Measurements from ENCODE around the gene OPA1.

The OPA1 gene

DNA sequence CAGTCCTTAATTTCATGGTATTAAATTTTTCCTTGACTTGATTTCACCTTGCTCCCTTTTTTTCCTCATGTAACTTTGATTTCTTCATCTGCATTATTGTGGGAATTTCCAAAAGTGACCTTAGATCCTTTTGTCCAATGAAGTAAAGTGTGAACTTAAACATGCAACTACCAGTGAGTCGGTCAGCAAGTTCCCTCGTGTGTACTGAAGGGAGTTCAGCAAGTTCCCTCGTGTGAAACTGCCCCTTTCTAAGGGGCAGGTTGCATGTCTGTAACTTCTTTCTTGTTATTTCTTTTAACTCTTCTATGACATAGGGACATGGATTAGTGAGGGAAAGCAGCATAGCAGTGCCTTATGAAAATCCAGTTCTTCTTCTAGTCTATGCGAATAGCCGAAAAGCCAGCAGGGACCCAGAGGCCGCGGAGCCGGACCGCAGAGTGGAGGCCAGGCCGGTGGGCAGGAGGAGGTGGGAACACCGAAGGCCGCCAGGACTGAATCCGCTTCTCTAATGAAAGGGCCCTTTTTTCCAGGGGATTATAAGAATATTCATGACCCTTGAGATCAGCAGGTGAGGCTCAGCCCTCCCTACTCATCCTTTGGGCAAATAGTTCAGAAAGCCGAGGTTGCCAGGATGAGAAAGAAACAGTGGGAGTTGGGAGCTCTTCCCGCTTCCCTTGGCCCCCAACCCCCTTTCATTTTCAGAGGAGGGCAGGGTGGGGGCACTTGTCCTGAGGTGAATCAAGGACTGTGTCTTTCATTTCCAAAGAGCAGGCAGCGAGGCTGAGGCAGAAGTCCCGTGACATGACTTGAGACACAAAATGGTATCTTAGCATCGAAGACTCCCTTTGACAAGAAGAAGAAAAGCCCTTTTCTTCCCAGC lies 117.5 kb downstream of the OPA1 start:
- no peak for DNase-seq (ENCODE audit: low read depth)

DNA sequence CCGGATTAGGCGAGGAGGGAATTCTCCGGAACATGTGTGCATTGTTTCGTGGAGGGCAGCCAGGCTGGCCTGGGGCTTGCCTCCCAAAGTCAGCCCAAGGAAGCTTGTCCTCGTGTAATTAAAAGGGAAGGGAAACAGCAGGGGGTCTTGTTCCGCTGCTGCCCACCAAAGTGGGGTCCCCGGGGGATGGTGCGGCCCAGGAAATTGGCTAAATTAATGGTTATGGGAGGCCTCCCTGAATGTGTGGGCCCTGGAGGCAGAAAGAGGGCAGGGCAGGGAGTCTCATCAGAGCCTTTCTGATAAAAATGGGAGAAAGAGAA lies 118.1 kb downstream of the OPA1 start:
- DNase-seq (ENCODE audit: low read depth): no peak

DNA sequence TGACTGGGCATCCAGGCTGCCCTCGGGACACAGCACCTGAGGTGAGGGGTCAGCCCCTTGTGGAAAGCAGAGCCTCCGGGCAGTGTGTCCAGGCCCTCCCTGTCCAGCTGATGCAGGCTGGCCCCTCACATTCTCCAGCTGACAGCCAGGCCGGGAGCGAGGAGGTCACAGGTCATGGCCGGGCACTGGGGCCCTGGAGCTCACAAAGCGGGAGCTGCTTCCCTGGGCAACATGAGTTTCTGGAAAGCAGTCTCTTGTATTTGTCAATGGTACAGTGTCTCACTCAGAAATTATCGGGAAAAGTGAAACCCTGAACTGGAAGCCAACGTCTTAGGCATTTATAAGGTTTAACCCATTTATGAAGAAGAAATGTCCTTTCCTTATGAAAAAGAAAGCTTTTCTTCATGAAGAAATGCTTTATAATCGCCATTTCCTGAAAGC lies 118.5 kb downstream of the OPA1 start:
- no peak for DNase-seq (ENCODE audit: low read depth)

DNA sequence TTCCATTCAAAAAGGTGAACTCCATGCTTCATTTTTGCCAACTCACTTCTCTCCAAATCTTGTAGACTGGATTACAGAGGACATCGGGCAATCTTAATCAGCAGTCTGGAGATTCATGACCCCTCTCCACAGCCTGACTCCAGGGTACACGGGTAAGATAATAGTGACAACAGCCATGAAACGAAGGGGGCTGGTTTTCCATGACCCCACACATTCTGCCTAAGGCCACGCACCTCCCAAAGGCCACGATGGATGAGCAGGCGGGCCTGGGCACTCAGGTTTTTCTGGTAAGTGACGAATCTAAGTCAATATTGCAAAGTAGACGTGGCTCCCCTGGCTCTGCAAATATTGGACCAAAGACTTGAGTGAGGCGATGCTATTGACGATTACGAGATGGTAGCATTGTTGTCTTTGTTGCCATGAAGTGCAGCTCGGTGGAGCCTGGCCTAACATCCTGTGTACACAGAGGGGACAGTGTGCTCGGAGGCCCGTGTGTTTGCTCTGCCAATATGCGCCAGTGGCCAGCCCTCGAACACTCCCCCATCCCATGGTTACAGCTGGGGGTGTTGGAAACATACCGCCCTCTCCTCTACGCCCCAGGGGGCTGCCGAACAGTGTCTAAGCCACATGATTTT lies 119.1 kb downstream of the OPA1 start:
- no peak for DNase-seq (ENCODE audit: low read depth)

DNA sequence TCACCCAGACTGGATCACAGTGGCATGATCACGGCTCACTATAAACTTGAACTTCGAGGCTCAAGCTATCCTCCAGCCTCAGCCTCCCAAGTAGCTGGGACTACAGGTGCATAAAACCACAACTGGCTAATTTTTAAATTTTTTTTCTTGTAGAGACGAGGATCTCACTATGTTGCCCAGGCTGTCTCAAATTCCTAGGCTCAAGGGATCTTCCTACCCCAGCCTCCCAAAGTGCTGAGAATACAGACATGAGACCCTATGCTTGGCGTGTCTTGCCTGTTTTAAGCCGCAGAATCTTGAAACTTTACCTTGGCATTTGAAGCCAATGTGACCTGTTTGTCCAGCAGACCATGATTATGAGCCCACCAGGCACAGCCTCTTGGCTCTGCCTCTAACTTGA lies 119.9 kb downstream of the OPA1 start:
- DNase-seq (ENCODE audit: low read depth): no peak

DNA sequence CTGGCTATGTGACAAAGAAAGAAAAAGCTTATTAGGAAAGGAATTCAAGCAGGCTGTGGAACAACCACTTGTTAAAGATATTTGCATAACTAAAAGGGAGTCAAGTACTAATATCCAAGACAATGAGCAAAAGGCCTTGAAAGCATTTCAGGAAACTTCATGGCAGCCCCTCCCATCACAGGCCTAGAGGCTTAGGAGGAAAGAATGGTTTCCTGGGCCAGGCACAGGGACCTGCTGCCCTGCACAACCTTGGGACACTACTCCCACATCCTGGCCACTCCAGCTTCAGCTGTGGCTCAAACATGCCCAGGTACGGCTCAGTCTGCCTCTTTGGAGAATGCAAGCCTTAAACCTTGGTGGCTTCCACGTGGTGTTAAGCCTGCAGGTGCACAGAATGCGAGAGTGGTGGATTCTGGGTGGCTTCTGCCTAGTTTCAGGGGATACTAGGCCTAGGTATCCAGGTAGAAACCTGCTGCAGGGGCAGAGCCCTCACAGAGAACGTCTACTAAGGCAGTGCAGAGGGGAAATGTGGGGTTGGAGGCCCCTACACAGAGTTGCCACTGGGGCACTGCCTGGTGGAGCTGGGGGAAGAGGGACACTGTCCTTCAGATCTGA lies 121.6 kb downstream of the OPA1 start:
- DNase-seq (ENCODE audit: low read depth): no peak

DNA sequence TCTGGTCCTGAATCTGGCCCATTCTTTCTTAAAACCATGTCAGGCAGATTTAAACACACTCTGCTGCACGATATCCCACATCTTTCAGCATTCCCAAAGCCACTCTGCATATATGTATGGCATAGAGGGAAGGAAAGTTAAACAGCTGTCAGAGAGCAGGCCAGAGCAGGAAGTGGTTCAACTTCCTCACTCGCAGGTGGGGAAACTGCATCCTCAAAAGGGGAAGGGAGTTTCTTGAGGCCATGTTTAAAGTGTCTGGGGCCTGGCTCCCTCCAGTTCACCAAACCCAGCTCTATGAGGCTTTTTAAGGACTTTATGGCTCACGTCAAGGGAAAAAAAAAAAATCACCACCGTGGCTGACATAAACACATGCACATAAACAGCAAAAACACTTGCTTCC lies 123.1 kb downstream of the OPA1 start:
- no peak for DNase-seq (ENCODE audit: low read depth)

DNA sequence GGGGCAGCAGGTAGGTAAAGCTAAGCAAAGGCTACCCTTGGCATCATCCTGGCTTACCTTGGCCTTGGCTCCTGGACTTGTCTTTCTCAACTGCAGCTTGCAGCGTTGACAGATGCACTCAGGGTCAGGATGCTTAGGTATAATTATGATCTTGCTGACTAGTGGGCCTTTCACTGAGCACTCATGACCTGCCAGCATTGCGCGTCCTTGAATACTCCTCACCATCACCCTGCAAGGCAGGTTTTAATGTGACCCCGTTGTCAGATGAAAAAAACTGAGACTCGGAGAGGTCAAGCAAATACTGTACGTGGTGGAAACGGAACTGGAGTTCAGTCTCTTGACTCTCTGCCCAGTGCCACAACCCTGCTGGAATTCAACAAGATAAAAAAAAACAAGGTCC lies 126.7 kb downstream of the OPA1 start:
- DNase-seq (ENCODE audit: low read depth): no peak

DNA sequence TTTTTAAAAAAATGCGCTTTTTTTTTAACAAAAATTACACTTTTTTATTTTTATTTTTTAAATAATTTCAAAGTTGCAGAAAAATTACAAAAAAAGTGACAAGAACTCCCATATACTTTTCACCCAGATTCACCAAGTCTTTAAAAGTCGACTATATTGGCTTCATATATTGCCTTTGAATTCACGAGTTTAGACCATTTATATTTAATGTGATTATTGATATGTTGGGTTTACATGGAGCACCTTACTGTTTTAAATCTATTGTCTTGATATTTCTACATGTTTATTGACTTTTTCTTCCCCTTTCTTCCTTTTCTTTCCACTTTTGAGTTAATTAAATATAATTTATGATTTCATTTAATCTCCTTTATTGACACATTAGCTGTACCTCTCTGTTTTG lies 127.2 kb downstream of the OPA1 start:
- no peak for DNase-seq (ENCODE audit: low read depth)

DNA sequence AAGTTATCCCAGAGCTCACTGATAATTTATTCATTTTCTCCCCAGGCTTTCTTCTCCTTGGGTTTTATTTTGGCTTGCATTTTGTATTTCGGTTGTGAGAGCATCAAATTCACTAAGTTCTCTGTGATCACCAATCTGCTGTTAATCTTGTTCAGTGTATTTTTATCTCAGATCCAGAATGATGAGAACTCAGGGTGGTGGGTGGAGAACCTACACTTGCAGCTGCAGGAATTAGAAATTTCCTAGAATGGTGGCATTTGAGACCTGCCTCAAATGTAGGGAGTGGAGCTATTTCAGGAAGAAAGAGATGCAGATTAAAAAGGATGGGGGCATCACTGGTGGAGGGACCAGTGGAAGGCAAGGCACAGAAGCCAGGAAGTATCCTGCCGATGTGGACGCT lies 129.6 kb downstream of the OPA1 start:
- no peak for DNase-seq (ENCODE audit: low read depth)

DNA sequence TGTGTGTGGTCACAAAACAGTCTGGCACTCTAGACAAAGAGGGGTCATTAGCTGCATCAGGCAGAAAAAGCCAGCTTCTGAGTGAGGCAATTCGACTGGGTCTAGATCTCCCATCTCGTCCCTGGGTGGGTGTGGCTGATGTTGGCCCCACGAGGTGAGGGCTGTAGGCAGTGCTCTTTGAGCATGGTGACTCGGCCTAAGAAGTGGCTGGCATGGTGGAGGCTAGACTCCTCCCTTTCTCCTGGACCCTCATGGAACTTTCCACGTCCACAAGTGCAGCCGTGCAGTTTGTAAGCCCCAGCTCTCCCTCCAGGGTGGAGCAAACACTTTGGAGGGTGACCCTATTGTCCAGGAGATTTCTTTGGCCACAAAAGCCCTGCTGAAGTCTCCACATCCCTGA lies 134.1 kb downstream of the OPA1 start:
- no peak for DNase-seq (ENCODE audit: low read depth)

DNA sequence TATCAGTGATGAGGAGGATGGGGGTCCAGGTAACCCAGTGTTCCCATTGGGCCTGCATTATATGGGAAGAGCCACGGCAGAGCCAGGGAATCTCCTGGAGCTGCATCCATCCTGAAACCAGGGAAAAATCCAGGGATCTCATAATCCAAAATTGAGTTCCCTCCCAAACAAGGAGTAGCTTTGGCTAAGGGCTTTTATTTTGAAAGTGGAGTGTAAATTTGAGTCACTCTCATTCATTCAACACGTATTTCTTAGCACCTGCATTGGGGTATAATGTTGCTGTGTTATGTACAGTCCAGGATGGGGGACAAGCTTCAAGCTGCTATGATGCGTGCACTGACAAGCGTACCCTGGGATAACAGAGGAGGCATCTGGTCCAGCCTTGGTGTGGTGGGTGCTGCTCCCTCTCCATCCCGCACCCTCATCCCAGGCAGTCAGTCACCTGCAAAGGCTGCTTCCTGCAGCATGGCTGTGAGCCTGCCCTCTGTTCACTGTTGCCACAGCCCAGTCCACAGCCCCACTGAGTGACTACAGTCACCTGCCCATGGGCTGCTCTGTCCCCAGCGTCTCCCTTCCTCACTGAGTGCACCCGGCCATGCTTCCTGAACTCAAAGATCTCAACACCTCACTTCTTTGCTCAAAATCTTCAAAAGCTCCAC lies 135.6 kb downstream of the OPA1 start:
- DNase-seq (ENCODE audit: low read depth): no peak

DNA sequence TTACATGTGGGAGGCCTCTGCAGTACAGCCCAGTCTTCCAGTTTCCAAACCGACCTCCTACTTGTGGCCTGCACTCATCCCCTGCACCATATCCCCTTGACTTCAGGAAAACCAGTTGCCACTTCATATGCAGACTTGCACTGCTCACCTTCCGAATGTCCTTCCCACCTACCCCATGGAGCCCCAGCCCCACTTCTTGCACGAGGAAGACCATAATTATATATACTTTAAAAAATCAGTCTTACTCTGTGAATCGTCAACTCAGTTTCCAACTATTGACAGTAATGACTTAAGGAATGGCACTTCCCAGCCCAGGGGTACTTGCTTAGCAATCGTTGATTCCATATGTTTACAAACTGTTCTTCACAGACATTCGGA lies 136.1 kb downstream of the OPA1 start:
- DNase-seq (ENCODE audit: low read depth): no peak

DNA sequence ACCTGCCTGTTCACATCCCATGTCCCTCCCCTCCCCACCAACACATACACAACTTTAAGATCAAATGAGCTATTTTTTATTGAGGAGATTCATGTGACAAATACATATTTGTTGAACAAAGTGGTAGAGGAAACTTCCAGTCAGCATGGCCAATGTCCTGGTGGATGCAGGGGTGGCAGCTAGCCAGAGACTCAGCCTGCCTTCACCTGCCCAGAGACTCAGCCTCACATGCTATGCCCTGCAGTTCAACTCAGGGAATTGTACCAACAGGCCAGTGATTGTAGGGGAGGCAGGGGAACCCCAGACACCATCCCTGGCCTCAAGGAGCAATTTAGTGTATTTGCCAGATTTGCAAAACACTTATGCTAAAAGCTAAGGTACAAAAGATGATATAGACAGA lies 136.6 kb downstream of the OPA1 start:
- DNase-seq (ENCODE audit: low read depth): no peak

DNA sequence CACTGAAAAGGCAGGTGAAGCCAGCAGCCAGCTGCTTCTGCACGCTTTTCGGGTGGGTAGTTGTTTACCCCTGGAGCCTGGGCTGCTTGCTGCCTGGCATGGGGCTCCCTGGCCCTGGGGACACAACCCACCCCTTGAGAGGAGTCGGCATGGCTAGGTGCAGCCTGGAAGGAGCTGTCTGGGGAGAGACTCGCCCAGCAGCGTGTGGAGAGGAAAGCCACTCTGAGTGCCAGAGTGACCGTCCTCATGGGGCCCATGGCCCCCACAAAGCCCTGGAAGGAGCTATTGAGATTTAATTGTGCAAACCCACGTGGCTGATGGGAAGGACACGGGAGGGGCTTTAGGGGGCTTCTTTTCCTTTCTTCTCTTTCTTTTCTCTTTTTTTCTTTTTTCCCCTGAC lies 137.5 kb downstream of the OPA1 start:
- no peak for DNase-seq (ENCODE audit: low read depth)

DNA sequence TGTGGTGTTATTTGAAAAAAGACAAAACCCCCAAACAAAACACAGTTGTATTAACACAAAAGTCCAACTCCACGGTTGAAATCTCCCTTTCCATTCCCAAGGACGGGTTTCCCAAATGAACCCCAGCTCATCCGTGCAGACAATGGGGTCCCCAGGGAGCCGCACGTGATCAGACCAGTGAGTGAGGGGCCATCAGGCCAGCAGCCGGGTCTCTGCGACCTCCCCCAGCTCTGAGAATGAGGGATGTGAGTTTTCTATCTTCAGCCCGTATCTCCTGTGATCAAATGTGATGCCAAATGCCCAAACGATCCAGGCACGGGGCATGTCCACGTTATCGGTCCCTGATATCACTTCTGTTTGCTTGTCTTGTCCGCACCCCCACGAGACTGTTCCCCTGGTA lies 138.0 kb downstream of the OPA1 start:
- DNase-seq (ENCODE audit: low read depth): no peak

DNA sequence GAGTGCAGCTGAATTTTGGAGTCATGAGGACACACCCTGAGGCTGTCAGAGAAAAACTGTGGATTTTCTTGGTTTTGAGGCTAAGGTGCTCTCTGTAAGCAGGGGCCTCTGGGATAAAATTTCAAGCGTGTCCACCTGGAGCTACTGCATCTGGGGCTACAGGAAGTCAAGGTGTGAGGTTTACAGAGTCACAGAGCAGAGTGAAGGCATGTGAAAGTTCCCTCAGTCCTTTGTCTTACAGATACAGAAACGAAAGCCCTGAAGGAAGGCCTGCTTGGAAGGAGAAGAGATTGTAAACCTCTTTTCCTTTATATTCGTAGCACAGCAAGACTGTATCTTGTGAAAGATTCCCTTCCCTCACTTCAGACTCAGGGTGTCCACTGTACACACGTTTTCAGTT lies 138.6 kb downstream of the OPA1 start:
- no peak for DNase-seq (ENCODE audit: low read depth)

DNA sequence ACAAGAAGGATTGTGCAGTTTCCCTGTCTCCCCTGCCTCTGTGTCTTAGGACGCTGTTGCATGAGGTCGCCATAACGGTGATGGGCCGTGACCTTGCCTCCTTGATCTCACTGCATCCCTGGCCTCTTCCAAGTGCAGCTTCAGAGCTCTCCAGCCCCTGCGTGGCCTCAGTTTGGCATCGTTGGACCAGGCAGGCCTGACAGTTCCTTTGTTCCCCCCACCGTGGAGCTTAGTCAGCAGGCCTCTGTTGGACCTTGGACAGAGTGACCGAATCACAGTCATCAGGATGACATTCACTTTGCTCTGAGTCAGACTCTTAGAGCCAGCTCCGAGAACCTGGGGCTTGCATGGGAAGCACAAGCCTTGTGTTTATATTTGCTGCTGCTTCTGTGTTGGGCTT lies 139.4 kb downstream of the OPA1 start:
- DNase-seq (ENCODE audit: low read depth): no peak

DNA sequence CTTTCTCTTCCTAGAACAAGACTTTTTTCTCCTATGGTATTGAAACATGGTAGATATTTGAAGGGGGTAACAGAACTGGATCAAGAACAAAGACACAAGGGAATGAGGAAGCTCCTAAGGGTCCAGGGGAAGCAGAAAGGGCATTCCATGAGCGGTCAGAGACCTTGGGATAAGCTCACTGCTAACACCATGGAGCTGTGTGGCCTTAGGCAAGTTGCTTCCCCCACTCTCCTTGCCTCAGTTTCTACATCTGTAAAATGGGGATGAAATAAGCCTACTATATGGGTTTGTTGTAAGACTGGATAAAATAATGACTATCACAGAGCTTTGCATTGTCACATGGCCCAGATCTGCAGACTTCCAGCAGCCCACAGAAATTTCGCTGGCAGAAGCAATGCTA lies 139.8 kb downstream of the OPA1 start:
- DNase-seq (ENCODE audit: low read depth): no peak

DNA sequence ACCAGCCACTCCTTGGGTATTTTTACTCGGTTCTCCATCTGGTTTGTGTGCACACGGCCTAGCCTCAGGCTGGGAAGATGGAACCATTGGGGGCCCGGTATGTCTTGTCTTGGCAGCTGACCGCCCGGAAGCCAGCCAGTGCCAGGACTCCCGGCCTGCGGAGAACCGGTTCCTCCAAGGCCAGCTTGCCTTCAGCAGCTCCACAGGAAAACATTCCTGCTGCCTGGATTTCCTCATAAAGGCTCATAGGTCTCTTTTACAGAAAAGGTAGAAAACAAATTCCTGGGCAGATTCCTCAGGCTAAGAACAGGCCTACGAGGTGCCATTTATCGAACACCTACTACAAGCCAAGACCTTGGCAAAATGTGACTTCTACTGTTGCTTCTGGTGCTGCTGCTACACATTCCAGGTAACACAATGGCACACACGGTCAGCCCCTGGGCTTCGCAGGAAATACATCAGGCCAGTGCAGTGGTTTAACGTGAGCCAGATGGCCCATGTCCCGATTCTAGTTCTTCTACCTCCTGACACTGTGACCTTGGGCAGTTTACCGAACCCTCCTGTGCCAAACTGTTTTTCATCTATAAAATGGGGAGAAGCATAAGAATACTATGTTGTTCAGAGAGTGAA lies 141.8 kb downstream of the OPA1 start:
- no peak for DNase-seq (ENCODE audit: low read depth)

DNA sequence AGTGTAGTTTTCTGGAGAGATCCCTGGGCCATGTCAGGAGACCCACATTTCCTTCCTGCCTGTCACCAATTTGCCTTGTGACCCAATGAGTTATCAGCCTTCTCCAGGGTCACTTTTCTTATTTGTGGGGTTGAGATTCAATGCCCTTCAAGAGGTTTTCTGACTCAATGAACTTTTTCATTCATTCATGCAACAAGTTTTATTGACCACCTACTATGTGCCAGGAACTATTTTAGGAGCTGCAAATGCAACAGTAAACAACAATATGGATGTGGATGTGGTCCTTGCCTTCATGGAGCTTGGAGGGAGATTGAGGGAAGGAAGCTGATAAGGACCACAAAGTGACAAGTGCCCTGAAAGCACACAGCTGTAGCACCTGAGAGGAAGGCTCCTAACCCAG lies 142.8 kb downstream of the OPA1 start:
- no peak for DNase-seq (ENCODE audit: low read depth)

DNA sequence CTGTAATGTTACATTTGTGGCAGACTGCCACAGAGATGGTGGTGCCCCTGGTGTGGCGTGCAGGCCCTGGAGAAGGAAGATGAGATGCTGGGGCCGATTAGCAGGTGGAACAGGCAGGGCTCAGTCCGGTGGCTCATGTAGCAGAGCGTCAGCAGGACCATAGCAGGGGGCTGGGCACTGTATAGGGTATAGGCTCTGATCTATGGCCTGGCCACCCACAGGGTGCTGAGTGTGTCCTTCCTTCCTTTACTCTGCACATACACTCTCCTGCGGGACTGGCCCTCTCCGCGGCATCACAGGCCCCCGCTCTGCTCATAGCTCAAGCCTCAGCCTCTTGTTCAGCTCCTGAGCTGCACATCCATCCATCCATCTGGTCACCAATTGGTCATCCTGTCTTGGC lies 143.6 kb downstream of the OPA1 start:
- no peak for DNase-seq (ENCODE audit: low read depth)

Data from HS-27A (cell line).